Measurements from ENCODE around the gene FYTTD1. TPM values are rescaled to one million over a fixed set of nuclear protein-coding genes. Genes with fewer than 3 reads are reported as not detected.

Gene FYTTD1
- total RNA-seq, 2 experiments from 2014 or later: 47.6 to 57.8 TPM

DNA sequence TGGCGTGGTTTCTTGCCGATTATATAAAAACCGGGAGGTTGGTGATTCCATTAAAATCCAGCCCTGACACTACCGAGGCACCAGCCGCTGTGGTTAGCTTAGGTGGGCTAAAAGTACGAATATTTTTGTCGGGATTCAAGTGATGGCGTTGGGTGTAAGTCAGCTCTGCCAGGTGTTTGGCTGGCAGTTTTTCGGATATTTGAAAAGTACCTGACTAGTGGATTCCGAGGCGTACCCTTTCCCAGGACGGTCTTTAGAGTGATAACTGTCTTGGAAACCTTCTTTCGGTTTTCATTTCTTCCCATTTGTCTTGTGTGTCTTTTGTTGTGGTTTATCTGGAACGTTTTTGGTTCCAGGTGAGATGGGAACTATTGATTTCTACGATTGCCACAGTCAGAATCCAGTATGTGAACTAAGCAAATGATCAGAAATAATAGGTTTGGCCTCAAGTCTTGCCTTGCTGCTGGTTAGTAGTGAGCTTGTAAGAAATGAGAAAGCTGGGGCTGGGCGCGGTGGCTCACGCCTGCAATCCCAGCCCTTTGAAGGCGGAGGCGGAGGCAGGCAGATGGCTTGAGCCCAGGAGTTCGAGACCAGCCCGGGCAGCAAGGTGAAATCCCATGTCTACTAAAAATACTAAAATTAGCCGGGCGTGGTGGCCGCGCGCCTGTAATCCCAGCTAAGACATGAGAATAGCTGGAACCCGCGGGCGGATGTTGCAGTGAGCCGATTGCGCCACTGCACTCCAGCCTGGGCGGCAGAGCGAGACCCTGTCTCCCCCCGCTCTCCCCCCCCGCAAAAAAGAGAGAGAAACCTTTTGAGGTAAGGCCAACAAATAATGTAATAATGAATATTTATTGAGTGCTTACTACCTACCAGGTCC is 1.4 kb downstream of the FYTTD1 start:
- H3K9me2 ChIP-seq (ENCODE audit: insufficient read depth, low read length): no peaks in the 10 kb centered on the region
- H3K4me3 ChIP-seq (ENCODE audit: low read depth, low read length, poor library complexity, severe bottlenecking): peak overlapping the region; percentile 89
- DNase-seq (ENCODE audit: low spot score): peak; percentile 41
- peak overlapping the region; percentile 76 for H3K27ac ChIP-seq (ENCODE audit: low read depth, low read length, poor library complexity, severe bottlenecking)
- peak overlapping the region; percentile 86 for H3K4me2 ChIP-seq (ENCODE audit: low read length)
- intact Hi-C loops (cut with micrococcal nuclease; ENCODE audit: unreplicated experiment): loop anchor here (1.0 to 2.0 kb wide), 2 partner anchors 39 to 40 kb away; partner anchors contain the start of gene LRCH3
- no peak for TF ChIP-seq EZH2phosphoT487 (IDR thresholded peaks at IDR 0.05; ENCODE audit: borderline replicate concordance, low read depth, low read length)
- TF ChIP-seq, protein P1, sequence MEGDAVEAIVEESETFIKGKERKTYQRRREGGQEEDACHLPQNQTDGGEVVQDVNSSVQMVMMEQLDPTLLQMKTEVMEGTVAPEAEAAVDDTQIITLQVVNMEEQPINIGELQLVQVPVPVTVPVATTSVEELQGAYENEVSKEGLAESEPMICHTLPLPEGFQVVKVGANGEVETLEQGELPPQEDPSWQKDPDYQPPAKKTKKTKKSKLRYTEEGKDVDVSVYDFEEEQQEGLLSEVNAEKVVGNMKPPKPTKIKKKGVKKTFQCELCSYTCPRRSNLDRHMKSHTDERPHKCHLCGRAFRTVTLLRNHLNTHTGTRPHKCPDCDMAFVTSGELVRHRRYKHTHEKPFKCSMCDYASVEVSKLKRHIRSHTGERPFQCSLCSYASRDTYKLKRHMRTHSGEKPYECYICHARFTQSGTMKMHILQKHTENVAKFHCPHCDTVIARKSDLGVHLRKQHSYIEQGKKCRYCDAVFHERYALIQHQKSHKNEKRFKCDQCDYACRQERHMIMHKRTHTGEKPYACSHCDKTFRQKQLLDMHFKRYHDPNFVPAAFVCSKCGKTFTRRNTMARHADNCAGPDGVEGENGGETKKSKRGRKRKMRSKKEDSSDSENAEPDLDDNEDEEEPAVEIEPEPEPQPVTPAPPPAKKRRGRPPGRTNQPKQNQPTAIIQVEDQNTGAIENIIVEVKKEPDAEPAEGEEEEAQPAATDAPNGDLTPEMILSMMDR (conservative IDR thresholded peaks at IDR 0.05; ENCODE audit: low read length): no peak
- BruUV-seq (replicated peaks): TSS peak; percentile 23
- ChIA-PET CTCF (ENCODE audit: unreplicated experiment) (interaction anchor here (1.3 kb wide), 1 partner anchor 15 kb away, joined by 3 read pairs; no protein-coding TSS in a partner anchor), POLR2A (interaction anchor here (0.6 to 1.4 kb wide), 7 partner anchors 15 to 38 kb away, joined by 3 to 6 read pairs (median 4); no protein-coding TSS in a partner anchor)
- H2AFZ ChIP-seq (ENCODE audit: low read length): no peak overlapping the region
- no peaks in the 10 kb centered on the region for H3K9me3 ChIP-seq (ENCODE audit: low read length)
- H3K4me1 ChIP-seq (ENCODE audit: insufficient read depth, low read length, poor library complexity, severe bottlenecking): peaks cover 41% of the 10 kb centered on the region
- no peaks in the 10 kb centered on the region for H3K36me3 ChIP-seq (ENCODE audit: insufficient read depth, low read length)
- peaks cover 55% of the 10 kb centered on the region for H3K79me2 ChIP-seq (ENCODE audit: insufficient read depth, low read depth, low read length)
- peaks cover 26% of the 10 kb centered on the region for H4K20me1 ChIP-seq (ENCODE audit: insufficient read depth, low read length)

- BruUV-seq (replicated peaks): no TSS peak
- H2AFZ ChIP-seq (ENCODE audit: low read length): no peak overlapping the region
- TF ChIP-seq, protein P1 (conservative IDR thresholded peaks at IDR 0.05; ENCODE audit: low read length): no peak
- TF ChIP-seq EZH2phosphoT487 (IDR thresholded peaks at IDR 0.05; ENCODE audit: borderline replicate concordance, low read depth, low read length): no peak
- H3K36me3 ChIP-seq (ENCODE audit: insufficient read depth, low read length): peaks cover 7% of the 10 kb centered on the region
- no peak overlapping the region for H3K27ac ChIP-seq (ENCODE audit: low read depth, low read length, poor library complexity, severe bottlenecking)
- H3K4me3 ChIP-seq (ENCODE audit: low read depth, low read length, poor library complexity, severe bottlenecking): peak overlapping the region; percentile 89
- no peak for DNase-seq (ENCODE audit: low spot score)
- peaks cover 34% of the 10 kb centered on the region for H3K4me1 ChIP-seq (ENCODE audit: insufficient read depth, low read length, poor library complexity, severe bottlenecking)
- no peaks in the 10 kb centered on the region for H3K9me2 ChIP-seq (ENCODE audit: insufficient read depth, low read length)
- peak overlapping the region; percentile 86 for H3K4me2 ChIP-seq (ENCODE audit: low read length)
- H4K20me1 ChIP-seq (ENCODE audit: insufficient read depth, low read length): peaks cover 26% of the 10 kb centered on the region
- ChIA-PET POLR2A (interaction anchor here (0.9 kb wide), 1 partner anchor 22 kb away, joined by 6 read pairs; no protein-coding TSS in a partner anchor), CTCF (ENCODE audit: unreplicated experiment) (no interaction called here)
- peaks cover 55% of the 10 kb centered on the region for H3K79me2 ChIP-seq (ENCODE audit: insufficient read depth, low read depth, low read length)
- intact Hi-C loops (cut with micrococcal nuclease; ENCODE audit: unreplicated experiment): no loop called here
- H3K9me3 ChIP-seq (ENCODE audit: low read length): no peaks in the 10 kb centered on the region
Measured at GRCh38 chr3:197752107-197752506, 2.4 kb downstream of the FYTTD1 start.
